GM12878 (cell line): ENCODE data around the gene HERC5. TPM values are rescaled to one million over a fixed set of nuclear protein-coding genes. Genes with fewer than 3 reads are reported as not detected.

Experiments used
- ATAC-seq: fragments of 200-7000 bp; cut with Tn5 transposase; 3 replicates; pipeline ENCODE4 v1.9.1; 2020; ENCODE audit warnings: mild to moderate bottlenecking, moderate library complexity
- BruUV-seq: library from RNA; stranded (reverse); fragments of 400-500 nt; replicated peaks from 2 replicates; lab custom pipeline; 2021; lab: Mats Ljungman, UMichigan
- CTCF ChIA-PET: fragments of 300-600 bp; sonication (Branson Sonifier 250); formaldehyde crosslinking; extraction: SDS; loops from one replicate; lab custom pipeline; 2021; ENCODE audit warnings: inconsistent platforms; lab: Yijun Ruan, JAX
- POLR2A ChIA-PET: fragments of 350-600 bp; formaldehyde crosslinking; extraction: SDS; loops from one replicate; lab custom pipeline; 2021; ENCODE audit warnings: inconsistent platforms; lab: Charles Lee
- RAD21 ChIA-PET: fragments of 300-600 bp; sonication (Branson Sonifier 250); formaldehyde crosslinking; loops from one replicate; lab custom pipeline; 2023; ENCODE audit warnings: antibody characterized with exemption; ENCODE audit not compliant: unreplicated experiment; lab: Charles Lee
- SMC1A ChIA-PET: fragments of 300-600 bp; sonication (Branson Sonifier 250); formaldehyde crosslinking; loops from one replicate; lab custom pipeline; 2023; ENCODE audit not compliant: unreplicated experiment, uncharacterized antibody; lab: Charles Lee
- DNase-seq: peaks from one replicate; pipeline ENCODE4 v3.0.0-alpha.2; 2011; ENCODE audit warnings: low read depth, low spot score
- FAIRE-seq: peaks from 3 replicates; lab custom pipeline; 2011; peaks lifted over from hg19 to GRCh38; lab: Jason Lieb, UNC
- H2AFZ ChIP-seq: 2 replicates; pipeline ENCODE4 v1.6.0; 2011; ENCODE audit warnings: low read depth, low read length, control low read depth; ENCODE audit not compliant: control insufficient read depth
- H3K27ac ChIP-seq: 2 replicates; pipeline ENCODE4 v1.5.1; 2011; ENCODE audit warnings: control low read depth; ENCODE audit not compliant: control insufficient read depth, insufficient read depth
- H3K27me3 ChIP-seq, 2 experiments: replicated peaks in 1 of 2; 2 replicates each; pipeline versions ENCODE4 v1.6.0 to v1.6.1; 2011; ENCODE audit warnings: low read length in 1 of 2; ENCODE audit not compliant: control insufficient read depth in 2 of 2, insufficient read depth in 2 of 2
- H3K36me3 ChIP-seq, 2 experiments: 2 replicates each; pipeline ENCODE4 v1.5.1; 2011; ENCODE audit warnings: low read length in 1 of 2; ENCODE audit not compliant: control insufficient read depth in 2 of 2, insufficient read depth in 2 of 2
- H3K4me1 ChIP-seq: 2 replicates; pipeline ENCODE4 v1.6.1; 2011; ENCODE audit warnings: mild to moderate bottlenecking, low read length, moderate library complexity, mixed read lengths; ENCODE audit not compliant: control insufficient read depth, insufficient read depth
- H3K4me2 ChIP-seq: 2 replicates; pipeline ENCODE4 v1.6.0; 2011; ENCODE audit warnings: control low read depth; ENCODE audit not compliant: control insufficient read depth, insufficient read depth
- H3K4me3 ChIP-seq: fragments of 200-600 bp; sonication (generic); 2 replicates; pipeline ENCODE4 v1.5.1; 2016
- H3K79me2 ChIP-seq: 2 replicates; pipeline ENCODE4 v1.6.0; 2011; ENCODE audit warnings: low read length; ENCODE audit not compliant: control insufficient read depth, insufficient read depth
- H3K9ac ChIP-seq: 2 replicates; pipeline ENCODE4 v1.8.0; 2011; ENCODE audit warnings: low read length, control low read depth, mixed read lengths; ENCODE audit not compliant: control insufficient read depth, insufficient read depth
- H3K9me3 ChIP-seq: replicated peaks from 3 replicates; pipeline ENCODE4 v1.5.1; 2011; ENCODE audit warnings: mild to moderate bottlenecking, low read length; ENCODE audit not compliant: control insufficient read depth, insufficient read depth
- H4K20me1 ChIP-seq: 2 replicates; pipeline ENCODE4 v1.6.0; 2011; ENCODE audit not compliant: control insufficient read depth, insufficient read depth
- HCFC1 ChIP-seq: fragments of 150-350 bp; IDR thresholded peaks from 2 replicates; pipeline ENCODE4 v1.6.1; 2014; ENCODE audit warnings: low read length
- WGBS: methylation state at CpG from one replicate; pipeline ENCODE4 v1.1.6; 2016; ENCODE audit warnings: low lambda C conversion rate; ENCODE audit not compliant: insufficient replicate concordance, insufficient coverage; ENCODE audit errors: missing lambda C conversion rate; 5-methylcytosine and 5-hydroxymethylcytosine counted together
- in situ Hi-C: fragments of 300-500 bp; cut with MboI; formaldehyde crosslinking; loops from 9 replicates; pipeline ENCODE4 v1.14.3; 2018; ENCODE audit warnings: mixed read lengths
- intact Hi-C: fragments of 100-400 bp; cut with micrococcal nuclease; formaldehyde crosslinking; loops from one replicate; pipeline ENCODE4 v1.14.2; 2022; ENCODE audit not compliant: unreplicated experiment
- polyA plus RNA-seq, 11 experiments: library from polyadenylated mRNA; depleted of rRNA in 4 of 11; unstranded in 6 of 11; stranded (reverse) in 5 of 11; fragments of >200 nt; fragmentation: Nextera tagmentation in 4 of 11; fragmentation: Illumina TruSeq in 1 of 11; extraction: Ambion mirVana in 4 of 11; extraction: Trizol in 1 of 11; gene quantifications; 1 replicate in 1 of 11; 2 replicates in 10 of 11; pipeline versions ENCODE4 v1.2.1 to v1.2.3, GENCODE V29; 2011 to 2016; ENCODE audit warnings: inconsistent platforms in 2 of 11, missing spikeins in 2 of 11, low read depth in 1 of 11
- total RNA-seq, 4 experiments: library from RNA; depleted of rRNA in 3 of 4; stranded (reverse); fragments of >200 nt in 3 of 4; fragmentation: Illumina TruSeq in 1 of 4; extraction: Trizol in 1 of 4; gene quantifications; 2 replicates each; pipeline versions ENCODE4 v1.2.1 to v1.2.3, GENCODE V29; 2013 to 2021
- TF ChIP-seq, protein P1 (sequence below): IDR thresholded peaks from 2 replicates; pipeline ENCODE4 v1.6.1; 2011; ENCODE audit warnings: mild to moderate bottlenecking, low read depth, low read length, moderate library complexity; ENCODE audit not compliant: insufficient replicate concordance

Gene HERC5
- total and polyA plus RNA-seq, 10 of the 15 experiments (the other 5 are each of a cell fraction or from before 2014, with no cell fraction given): 12.5 to 60.7 (median 25.1) TPM

DNA sequence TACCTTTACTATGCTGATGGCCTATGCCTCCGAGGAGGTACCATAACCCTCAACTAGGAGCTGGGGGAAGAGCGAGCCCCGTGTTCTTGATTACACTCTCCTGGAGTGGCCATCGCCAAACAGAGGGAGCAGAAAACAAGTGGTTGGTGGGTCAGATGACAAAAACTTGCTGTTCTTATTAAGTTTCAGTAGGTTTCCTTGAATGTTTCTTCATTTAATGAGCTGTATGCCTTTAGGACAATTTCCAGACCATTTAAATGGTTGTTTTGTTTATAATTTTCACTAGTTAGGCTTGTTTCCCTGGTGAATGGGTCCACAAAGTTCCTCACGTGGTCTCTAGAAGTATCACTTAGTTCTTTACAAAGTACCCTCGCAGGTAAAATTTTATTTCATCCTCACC lies 62.0 kb downstream of the HERC5 start:
- in situ Hi-C loops: loop anchor here (5.0 to 25.0 kb wide), 5 partner anchors 147 to 832 kb away; no protein-coding TSS in a partner anchor
- TF ChIP-seq HCFC1: no peak
- TF ChIP-seq, protein P1, sequence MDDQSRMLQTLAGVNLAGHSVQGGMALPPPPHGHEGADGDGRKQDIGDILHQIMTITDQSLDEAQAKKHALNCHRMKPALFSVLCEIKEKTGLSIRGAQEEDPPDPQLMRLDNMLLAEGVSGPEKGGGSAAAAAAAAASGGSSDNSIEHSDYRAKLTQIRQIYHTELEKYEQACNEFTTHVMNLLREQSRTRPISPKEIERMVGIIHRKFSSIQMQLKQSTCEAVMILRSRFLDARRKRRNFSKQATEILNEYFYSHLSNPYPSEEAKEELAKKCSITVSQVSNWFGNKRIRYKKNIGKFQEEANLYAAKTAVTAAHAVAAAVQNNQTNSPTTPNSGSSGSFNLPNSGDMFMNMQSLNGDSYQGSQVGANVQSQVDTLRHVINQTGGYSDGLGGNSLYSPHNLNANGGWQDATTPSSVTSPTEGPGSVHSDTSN: no peak
- TF ChIP-seq, all 136 proteins: peak for 0
- H3K4me1 ChIP-seq: no peaks in the 10 kb centered on the region
- no peak overlapping the region for H2AFZ ChIP-seq
- peaks cover 0 to 20% of the 10 kb centered on the region in 2 experiments; a peak in 2 of 4 replicates for H3K36me3 ChIP-seq
- H3K4me3 ChIP-seq: no peak overlapping the region
- ChIA-PET POLR2A (no interaction called here), CTCF (interaction anchor here (0.9 to 10.0 kb wide), 3 partner anchors 9 to 299 kb away, joined by 3 to 172 read pairs (median 149); no protein-coding TSS in a partner anchor), RAD21 (interaction anchor here (1.4 to 7.0 kb wide), 3 partner anchors 11 to 301 kb away, joined by 3 to 106 read pairs (median 6); partner anchors contain the start of gene HERC5), SMC1A (interaction anchor here (7.6 kb wide), 2 partner anchors 150 to 301 kb away, joined by 109 to 112 read pairs; no protein-coding TSS in a partner anchor)
- BruUV-seq: no TSS peak
- intact Hi-C loops: loop anchor here (5.0 kb wide), 1 partner anchor 672 kb away; no protein-coding TSS in a partner anchor
- no peak overlapping the region for H3K9ac ChIP-seq
- H3K9me3 ChIP-seq: no peaks in the 10 kb centered on the region
- no peak overlapping the region for H3K4me2 ChIP-seq
- H3K79me2 ChIP-seq: peaks cover 27% of the 10 kb centered on the region
- H4K20me1 ChIP-seq: no peaks in the 10 kb centered on the region
- WGBS: 83% methylated on average over 6 of the region's 6 CpGs
- no peak overlapping the region for H3K27ac ChIP-seq
- H3K27me3 ChIP-seq: no peaks in the 10 kb centered on the region
- no peak for ATAC-seq
- no peak for DNase-seq
- FAIRE-seq: no peak
